HAP-1 (cell line): ENCODE measurements around the gene HLA-DOB.
"Not testable (repeated sequence)": the region's sequence is repeated elsewhere in the genome, so short reads cannot be mapped to it uniquely, and the experiment has no call there.

Experiments used
- DNase-seq, 2 experiments: peaks; one replicate each; pipeline ENCODE4 v3.0.0-alpha.2; 2016 to 2020; ENCODE audit warnings: low spot score in 2 of 2
- H3K27me3 ChIP-seq: fragments of 250-450 bp; sonication (Bioruptor Pico); 2 replicates; pipeline ENCODE4 v1.5.1; 2020; ENCODE audit warnings: low read depth, mild to moderate bottlenecking, moderate library complexity
- H3K36me3 ChIP-seq: fragments of 250-450 bp; sonication (Bioruptor Pico); replicated peaks from 2 replicates; pipeline ENCODE4 v1.5.1; 2020; ENCODE audit warnings: mild to moderate bottlenecking
- H3K4me1 ChIP-seq: fragments of 250-450 bp; sonication (Bioruptor Pico); 2 replicates; pipeline ENCODE4 v1.5.1; 2020; ENCODE audit warnings: mild to moderate bottlenecking
- H3K4me3 ChIP-seq: fragments of 250-450 bp; sonication (Bioruptor Pico); 2 replicates; pipeline ENCODE4 v1.5.1; 2020; ENCODE audit warnings: mild to moderate bottlenecking, moderate library complexity
- H3K9me3 ChIP-seq: fragments of 250-450 bp; sonication (Bioruptor Pico); 2 replicates; pipeline ENCODE4 v1.5.1; 2020; ENCODE audit warnings: mild to moderate bottlenecking, moderate library complexity
- in situ Hi-C: fragments of 300-500 bp; cut with MboI; formaldehyde crosslinking; loops from 3 replicates; pipeline ENCODE4 v1.14.3; 2020; ENCODE audit warnings: low sequenced_read_pairs, inconsistent platforms, mixed read lengths

The HLA-DOB gene

DNA sequence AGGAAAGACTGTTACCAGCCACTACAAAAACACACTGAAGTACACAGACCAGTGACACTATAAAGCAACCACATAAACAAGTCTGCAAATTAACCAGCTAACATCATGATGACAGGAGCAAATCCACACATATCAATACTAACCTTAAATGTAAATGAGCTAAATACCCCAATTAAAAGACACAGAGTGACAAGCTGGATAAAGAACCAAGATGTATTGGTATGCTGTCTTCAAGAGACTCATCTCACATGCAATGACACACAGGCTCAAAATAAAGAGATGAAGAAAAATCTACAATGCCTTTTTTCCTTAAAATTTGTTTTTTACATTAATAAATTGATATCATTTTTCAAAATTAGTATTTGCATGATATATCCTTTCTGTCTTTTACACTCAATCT, 33.9 kb downstream of the HLA-DOB start:
- not testable (repeated sequence) for H3K36me3 ChIP-seq, DNase-seq, H3K4me3 ChIP-seq, H3K4me1 ChIP-seq, H3K9me3 ChIP-seq
- H3K27me3 ChIP-seq, result peaks cover 14% of the 10 kb centered on the region; the same call in 1 of the 2 replicates
- in situ Hi-C loops, result loop anchor here (25.0 kb wide), 1 partner anchor 546 kb away; no protein-coding TSS in a partner anchor

DNA sequence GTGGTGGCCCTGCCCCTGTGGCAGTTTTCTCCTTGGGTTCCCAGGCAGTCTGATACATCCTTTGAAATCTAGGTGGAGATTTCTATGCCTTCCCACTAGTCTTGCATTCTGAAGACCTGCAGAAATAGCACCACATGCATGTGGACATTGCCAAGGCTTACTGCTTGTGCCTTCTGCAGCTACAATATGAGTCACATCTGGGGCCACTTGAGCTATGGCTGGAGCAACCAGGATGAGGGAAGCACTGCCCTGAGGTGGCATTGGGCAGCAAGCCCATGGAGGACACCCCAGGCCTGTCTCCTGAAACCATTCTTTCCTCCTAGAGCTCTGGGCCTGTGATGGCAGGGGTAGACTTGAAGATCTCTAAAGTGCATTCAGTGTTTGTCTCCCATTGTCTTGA, 37.8 kb downstream of the HLA-DOB start:
- in situ Hi-C loops, result loop anchor here (25.0 kb wide), 1 partner anchor 542 kb away; no protein-coding TSS in a partner anchor
- DNase-seq, result no peak
- H3K4me3 ChIP-seq, result no peak overlapping the region
- no peaks in the 10 kb centered on the region for H3K9me3 ChIP-seq
- H3K27me3 ChIP-seq, result peaks cover 13% of the 10 kb centered on the region
- H3K36me3 ChIP-seq, result no peaks in the 10 kb centered on the region
- no peaks in the 10 kb centered on the region for H3K4me1 ChIP-seq

DNA sequence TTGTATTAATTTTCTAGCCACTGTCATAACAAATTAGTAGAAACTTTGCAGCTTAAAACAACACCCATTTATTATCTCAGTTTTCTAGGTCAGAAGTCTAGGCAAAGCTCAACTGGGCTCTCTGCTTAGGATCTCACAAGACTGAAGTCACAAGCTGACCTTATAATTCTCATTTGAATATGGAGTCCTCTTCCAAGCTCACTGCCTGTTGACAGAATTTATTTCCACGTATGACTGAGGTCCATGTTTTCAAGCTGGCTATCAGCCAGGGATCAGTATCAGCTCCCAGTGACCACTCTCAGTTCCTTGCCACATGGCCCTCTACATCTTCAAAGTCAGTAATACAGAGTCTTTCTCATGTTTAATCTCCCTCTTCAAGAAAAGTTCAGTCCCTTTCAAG, 41.7 kb downstream of the HLA-DOB start:
- peaks cover 38% of the 10 kb centered on the region for H3K27me3 ChIP-seq
- in situ Hi-C loops, result loop anchor here (25.0 kb wide), 1 partner anchor 538 kb away; no protein-coding TSS in a partner anchor

DNA sequence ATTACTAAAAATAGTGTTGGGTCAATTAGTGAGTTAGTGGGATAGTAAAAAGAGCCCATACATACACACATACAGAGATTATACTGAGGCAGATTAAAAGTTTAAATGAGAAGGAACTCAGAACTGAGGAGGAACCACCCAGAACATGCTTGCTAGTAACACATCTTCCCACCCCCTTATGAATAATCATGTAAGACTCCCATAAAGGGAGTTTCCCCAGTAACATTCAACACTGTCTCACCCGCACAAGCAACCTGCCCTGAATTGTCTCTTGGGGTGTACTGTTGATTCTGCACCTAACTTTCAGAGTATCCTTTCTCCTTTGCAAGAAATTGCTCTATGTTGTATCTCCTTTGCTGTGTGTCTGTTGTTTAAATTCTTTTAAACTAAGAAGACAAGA, 42.4 kb downstream of the HLA-DOB start:
- no peaks in the 10 kb centered on the region for H3K4me1 ChIP-seq
- H3K4me3 ChIP-seq, result no peak overlapping the region
- no peak for DNase-seq
- H3K36me3 ChIP-seq, result no peaks in the 10 kb centered on the region
- H3K27me3 ChIP-seq, result peaks cover 44% of the 10 kb centered on the region
- no peaks in the 10 kb centered on the region for H3K9me3 ChIP-seq
- in situ Hi-C loops, result no loop called here

More for the DNA sequence above, 41.7 kb downstream of the HLA-DOB start:
- H3K9me3 ChIP-seq, result no peaks in the 10 kb centered on the region
- no peak overlapping the region for H3K4me3 ChIP-seq
- no peak for DNase-seq
- H3K4me1 ChIP-seq, result no peaks in the 10 kb centered on the region
- no peaks in the 10 kb centered on the region for H3K36me3 ChIP-seq

DNA sequence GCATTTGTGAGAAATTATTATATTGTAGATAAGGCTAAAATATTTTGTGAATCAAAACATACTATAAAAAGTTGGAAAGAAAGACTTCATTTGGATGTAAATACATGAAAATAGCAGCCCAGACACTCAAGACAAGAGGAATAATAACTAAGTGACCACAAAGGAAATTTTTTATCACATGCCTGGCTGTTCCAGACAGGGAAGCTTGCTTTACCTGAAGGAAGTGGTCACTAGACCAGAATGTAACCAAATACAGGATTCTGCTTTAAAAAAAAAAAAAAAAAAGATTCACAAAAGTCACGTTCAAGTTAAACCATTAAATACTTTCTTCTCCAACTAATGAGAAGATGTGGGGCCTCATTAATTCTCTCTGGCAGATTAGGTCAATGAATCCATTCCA, 44.1 kb downstream of the HLA-DOB start:
- no peak for DNase-seq
- no peak overlapping the region for H3K4me3 ChIP-seq
- H3K4me1 ChIP-seq, result no peaks in the 10 kb centered on the region
- peaks cover 55% of the 10 kb centered on the region for H3K27me3 ChIP-seq
- in situ Hi-C loops, result no loop called here
- H3K36me3 ChIP-seq, result no peaks in the 10 kb centered on the region
- no peaks in the 10 kb centered on the region for H3K9me3 ChIP-seq

DNA sequence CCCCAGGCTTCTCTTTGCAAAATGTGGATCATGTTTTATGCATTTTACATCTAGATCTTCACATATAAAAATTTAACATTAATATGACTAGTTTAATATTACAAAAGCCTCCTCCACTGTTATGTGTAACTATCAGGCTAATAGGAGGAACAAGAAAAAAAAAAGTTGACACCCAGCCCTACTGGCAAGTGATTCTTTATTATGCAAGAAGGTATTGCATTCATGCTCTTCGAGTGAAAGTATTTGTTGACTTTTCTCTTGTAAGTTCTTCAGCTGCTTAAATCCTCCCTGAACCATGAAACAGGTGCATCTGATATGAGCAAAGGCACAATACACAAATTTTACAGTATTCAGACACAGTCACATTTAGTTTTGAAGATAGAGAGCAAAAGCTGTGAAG, 52.8 kb downstream of the HLA-DOB start:
- H3K9me3 ChIP-seq, result no peaks in the 10 kb centered on the region
- peaks cover 19% of the 10 kb centered on the region for H3K27me3 ChIP-seq
- H3K4me3 ChIP-seq, result no peak overlapping the region
- H3K4me1 ChIP-seq, result no peaks in the 10 kb centered on the region
- DNase-seq, result no peak
- in situ Hi-C loops, result no loop called here
- no peaks in the 10 kb centered on the region for H3K36me3 ChIP-seq

DNA sequence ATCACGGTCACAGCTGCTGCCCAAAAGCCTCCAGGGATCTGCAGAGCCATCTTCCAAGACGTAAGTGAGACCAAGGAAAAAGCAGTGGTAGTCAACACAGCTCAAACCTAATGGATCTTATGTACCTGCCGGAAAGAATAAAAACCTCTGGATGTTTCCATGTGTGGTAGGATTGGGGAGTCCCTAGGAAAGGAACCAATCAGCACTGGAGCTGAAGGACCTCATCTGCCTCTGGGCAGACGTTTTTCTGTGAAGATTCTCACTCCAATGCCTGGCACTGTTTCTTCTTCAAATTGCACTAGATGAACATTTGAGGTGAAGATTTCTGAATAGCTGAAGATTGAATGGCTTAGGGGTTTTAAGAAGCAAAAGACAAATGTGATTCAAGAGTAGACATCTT, 53.4 kb downstream of the HLA-DOB start, which contains the start of gene HLA-DQB2:
Gene HLA-DQB2 (minus strand): TSS at position 112 of the 400 bp plus-strand sequence. CDS start 62 bp downstream, at position 50.
- DNase-seq, result no peak
- no peaks in the 10 kb centered on the region for H3K4me1 ChIP-seq
- H3K4me3 ChIP-seq, result no peak within 1 kb of the TSS
- H3K9me3 ChIP-seq, result no peaks in the 10 kb centered on the region
- H3K27me3 ChIP-seq, result peaks cover 13% of the 10 kb centered on the region
- in situ Hi-C loops, result no loop called here
- no peaks in the 10 kb centered on the region for H3K36me3 ChIP-seq
